CD14-positive monocyte (primary cell): ENCODE data around the gene CFAP300. TPM values are rescaled to one million over a fixed set of nuclear protein-coding genes. Genes with fewer than 3 reads are reported as not detected.

Source experiments
- DNase-seq, 3 donors: peaks; one replicate each; pipeline ENCODE4 v3.0.0-alpha.2; 2011 to 2022
- H2AFZ ChIP-seq: 2 replicates; pipeline ENCODE4 v1.6.0; 2012; ENCODE audit warnings: mild to moderate bottlenecking, low read depth, low read length, inconsistent platforms; ENCODE audit not compliant: insufficient read depth, poor library complexity, severe bottlenecking
- H3K27ac ChIP-seq, 2 donors: 1 replicate in 1 of 2; 2 replicates in 1 of 2; pipeline ENCODE4 v1.5.1; 2012 to 2013; ENCODE audit warnings: low read length in 2 of 2, control low read depth in 1 of 2, inconsistent platforms in 1 of 2, low read depth in 1 of 2, mild to moderate bottlenecking in 1 of 2
- H3K27me3 ChIP-seq, 2 donors: one replicate each; pipeline versions ENCODE4 v1.6.0 to v1.6.1; 2011 to 2013; ENCODE audit warnings: low read length in 2 of 2; ENCODE audit not compliant: control insufficient read depth in 2 of 2, insufficient read depth in 2 of 2
- H3K36me3 ChIP-seq, 2 donors: replicated peaks in 1 of 2; 1 replicate in 1 of 2; 2 replicates in 1 of 2; pipeline versions ENCODE4 v1.5.1 to v1.6.1; 2012 to 2013; ENCODE audit warnings: low read length in 2 of 2, control low read depth in 1 of 2, inconsistent platforms in 1 of 2, mild to moderate bottlenecking in 1 of 2; ENCODE audit not compliant: insufficient read depth in 2 of 2, control insufficient read depth in 1 of 2
- H3K4me1 ChIP-seq, 2 donors: 1 replicate in 1 of 2; 2 replicates in 1 of 2; pipeline versions ENCODE4 v1.5.1 to v1.6.1; 2012 to 2013; ENCODE audit warnings: low read length in 2 of 2, control low read depth in 1 of 2, inconsistent platforms in 1 of 2, mild to moderate bottlenecking in 1 of 2, moderate library complexity in 1 of 2; ENCODE audit not compliant: insufficient read depth in 2 of 2, control insufficient read depth in 1 of 2
- H3K4me2 ChIP-seq: replicated peaks from 2 replicates; pipeline ENCODE3; 2012; ENCODE audit warnings: low read length, moderate library complexity, mild to moderate bottlenecking; ENCODE audit not compliant: poor library complexity, severe bottlenecking; ENCODE audit errors: extremely low read depth
- H3K4me3 ChIP-seq, 3 experiments: fragments of 200-600 bp in 1 of 3; sonication (generic) in 1 of 3; replicated peaks in 1 of 3; 1 replicate in 2 of 3; 2 replicates in 1 of 3; pipeline ENCODE4 v1.5.1; 2011 to 2013; ENCODE audit warnings: low read length in 3 of 3, mild to moderate bottlenecking in 3 of 3, control low read depth in 2 of 3, low read depth in 2 of 3, inconsistent platforms in 1 of 3, moderate library complexity in 1 of 3
- H3K79me2 ChIP-seq: 2 replicates; pipeline ENCODE4 v1.6.0; 2012; ENCODE audit warnings: mild to moderate bottlenecking, control low read depth, inconsistent platforms, low read length, moderate library complexity; ENCODE audit not compliant: insufficient read depth
- H3K9ac ChIP-seq: 2 replicates; pipeline ENCODE4 v1.6.0; 2017; ENCODE audit warnings: low read length, mild to moderate bottlenecking; ENCODE audit not compliant: insufficient read depth, poor library complexity, severe bottlenecking
- H3K9me3 ChIP-seq, 2 donors: replicated peaks in 1 of 2; 1 replicate in 1 of 2; 2 replicates in 1 of 2; pipeline versions ENCODE4 v1.5.1 to v1.6.1; 2012 to 2013; ENCODE audit warnings: low read length in 2 of 2, control low read depth in 1 of 2; ENCODE audit not compliant: control insufficient read depth in 1 of 2, insufficient read depth in 1 of 2
- H4K20me1 ChIP-seq: 2 replicates; pipeline ENCODE4 v1.6.0; 2012; ENCODE audit warnings: mild to moderate bottlenecking, low read length, control low read depth, moderate library complexity; ENCODE audit not compliant: insufficient read depth
- H3K27ac Mint-ChIP-seq, 7 donors: one replicate each; pipeline ENCODE4 v1.8.0; 2020; ENCODE audit warnings: mild to moderate bottlenecking in 7 of 7, mixed read lengths in 7 of 7, moderate library complexity in 6 of 7, inconsistent platforms in 2 of 7
- H3K27me3 Mint-ChIP-seq, 3 donors: one replicate each; pipeline ENCODE4 v1.8.0; 2021 to 2022; ENCODE audit warnings: low read depth in 3 of 3, mild to moderate bottlenecking in 3 of 3, mixed read lengths in 3 of 3, moderate library complexity in 3 of 3, inconsistent platforms in 1 of 3
- H3K36me3 Mint-ChIP-seq, 2 donors: one replicate each; pipeline ENCODE4 v1.8.0; 2020; ENCODE audit warnings: mixed read lengths in 2 of 2, inconsistent platforms in 1 of 2, mild to moderate bottlenecking in 1 of 2
- H3K4me1 Mint-ChIP-seq: one replicate; pipeline ENCODE4 v1.8.0; 2020; ENCODE audit warnings: mild to moderate bottlenecking, mixed read lengths
- H3K4me3 Mint-ChIP-seq, 2 donors: one replicate each; pipeline ENCODE4 v1.8.0; 2020; ENCODE audit warnings: mild to moderate bottlenecking in 2 of 2, mixed read lengths in 2 of 2, moderate library complexity in 1 of 2
- H3K9me3 Mint-ChIP-seq, 7 donors: one replicate each; pipeline ENCODE4 v1.8.0; 2020 to 2022; ENCODE audit warnings: mixed read lengths in 7 of 7, mild to moderate bottlenecking in 6 of 7, moderate library complexity in 6 of 7, inconsistent platforms in 2 of 7
- CTCF ChIP-seq: fragments of 200-600 bp; IDR thresholded peaks from one replicate; pipeline ENCODE4 v1.8.0; 2022; ENCODE audit warnings: antibody characterized with exemption, mild to moderate bottlenecking
- WGBS: methylation state at CpG from one replicate; pipeline ENCODE4 v1.1.5; 2013; ENCODE audit warnings: missing lambda C conversion rate; ENCODE audit not compliant: insufficient coverage; 5-methylcytosine and 5-hydroxymethylcytosine counted together
- intact Hi-C, 2 donors: fragments of 100-400 bp; cut with micrococcal nuclease; formaldehyde crosslinking; loops; one replicate each; pipeline versions ENCODE4 v1.15.0 to v1.15.1; 2023
- polyA plus RNA-seq, 3 donors: library from polyadenylated mRNA; depleted of rRNA in 1 of 3; unstranded in 2 of 3; stranded (reverse) in 1 of 3; fragments of 300-500 nt in 2 of 3; fragments of >200 nt in 1 of 3; fragmentation: Illumina TruSeq in 2 of 3; gene quantifications; 1 replicate in 2 of 3; 2 replicates in 1 of 3; pipeline ENCODE4 v1.2.3, GENCODE V29; 2012 to 2021

The CFAP300 gene
- polyA plus RNA-seq, 3 donors, result not detected

- no peak for DNase-seq
- no peaks in the 10 kb centered on the region for H3K79me2 ChIP-seq
- Mint-ChIP-seq H3K4me1 (peaks cover 14% of the 10 kb centered on the region), H3K4me3 (peak overlapping the region in 1 of 2 donors; percentile 72), H3K36me3 (peaks cover 2 to 5% of the 10 kb centered on the region in 2 donors), H3K27ac (no peak overlapping the region), H3K27me3 (peaks cover 79 to 85% (median 83%) of the 10 kb centered on the region in 3 donors), H3K9me3 (peaks cover 0 to 22% (median 8%) of the 10 kb centered on the region in 7 donors)
- H3K36me3 ChIP-seq, result no peaks in the 10 kb centered on the region
- no CpG with 5 or more reads among the region's 4 CpGs for WGBS
- peaks cover 16 to 24% of the 10 kb centered on the region in 2 donors for H3K4me1 ChIP-seq
- no peak overlapping the region for H3K9ac ChIP-seq
- H3K27ac ChIP-seq, result no peak overlapping the region
- peaks cover 92% of the 10 kb centered on the region in 2 donors for H3K27me3 ChIP-seq
- H3K9me3 ChIP-seq, result peaks cover 3 to 11% of the 10 kb centered on the region in 2 donors
- intact Hi-C loops, result no loop called here
- no peak overlapping the region for H3K4me2 ChIP-seq
- no peaks in the 10 kb centered on the region for H4K20me1 ChIP-seq
- H3K4me3 ChIP-seq, result no peak overlapping the region
- no peak for TF ChIP-seq CTCF
- no peak overlapping the region for H2AFZ ChIP-seq
These were observed 66.8 kb downstream of the CFAP300 start for GRCh38 chr11:102114032-102114431.

DNA sequence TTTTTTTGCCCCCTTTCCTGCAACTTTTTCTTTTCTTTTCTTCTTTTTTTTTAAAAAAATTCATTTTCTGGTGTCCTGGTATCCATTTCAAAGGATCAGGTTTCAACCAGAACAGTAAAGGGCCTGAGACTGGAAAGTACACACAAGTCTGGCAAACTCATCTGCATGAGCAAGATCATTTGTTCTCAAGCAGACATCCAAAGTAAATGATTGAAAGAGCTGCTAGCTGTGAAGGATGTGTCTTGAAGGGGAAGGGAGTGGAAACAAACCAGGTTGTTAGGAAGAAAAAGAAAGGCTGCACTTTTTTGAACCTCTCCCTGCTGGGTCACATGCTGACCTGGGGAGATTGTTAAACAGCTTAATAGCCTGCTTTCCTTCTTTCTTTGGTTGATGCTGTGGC is 68.3 kb downstream of the CFAP300 start:
- H2AFZ ChIP-seq, result no peak overlapping the region
- H3K4me3 ChIP-seq, result no peak overlapping the region
- intact Hi-C loops, result no loop called here
- Mint-ChIP-seq H3K4me3 (peak overlapping the region in 1 of 2 donors; percentile 67), H3K27me3 (peaks cover 75 to 83% (median 82%) of the 10 kb centered on the region in 3 donors), H3K4me1 (peaks cover 7% of the 10 kb centered on the region), H3K36me3 (no peaks in the 10 kb centered on the region), H3K27ac (no peak overlapping the region), H3K9me3 (peaks cover 0 to 13% (median 5%) of the 10 kb centered on the region in 7 donors)
- H3K27me3 ChIP-seq, result peaks cover 95 to 98% of the 10 kb centered on the region in 2 donors
- no peaks in the 10 kb centered on the region for H3K36me3 ChIP-seq
- peaks cover 0 to 11% of the 10 kb centered on the region in 2 donors for H3K9me3 ChIP-seq
- TF ChIP-seq CTCF, result no peak
- DNase-seq, result no peak
- no peak overlapping the region for H3K27ac ChIP-seq
- peaks cover 11 to 14% of the 10 kb centered on the region in 2 donors for H3K4me1 ChIP-seq
- H3K79me2 ChIP-seq, result no peaks in the 10 kb centered on the region
- no peak overlapping the region for H3K9ac ChIP-seq
- H3K4me2 ChIP-seq, result no peak overlapping the region
- H4K20me1 ChIP-seq, result no peaks in the 10 kb centered on the region
